HAP-1 (cell line): ENCODE data around the gene SLC41A3.
"Not testable (repeated sequence)": the region's sequence is repeated elsewhere in the genome, so short reads cannot be mapped to it uniquely, and the experiment has no call there.

Experiments used
- DNase-seq, 2 experiments: peaks; one replicate each; pipeline ENCODE4 v3.0.0-alpha.2; 2016 to 2020; ENCODE audit warnings: low spot score in 2 of 2
- H3K27me3 ChIP-seq: fragments of 250-450 bp; sonication (Bioruptor Pico); 2 replicates; pipeline ENCODE4 v1.5.1; 2020; ENCODE audit warnings: low read depth, mild to moderate bottlenecking, moderate library complexity
- H3K36me3 ChIP-seq: fragments of 250-450 bp; sonication (Bioruptor Pico); replicated peaks from 2 replicates; pipeline ENCODE4 v1.5.1; 2020; ENCODE audit warnings: mild to moderate bottlenecking
- H3K4me1 ChIP-seq: fragments of 250-450 bp; sonication (Bioruptor Pico); 2 replicates; pipeline ENCODE4 v1.5.1; 2020; ENCODE audit warnings: mild to moderate bottlenecking
- H3K4me3 ChIP-seq: fragments of 250-450 bp; sonication (Bioruptor Pico); 2 replicates; pipeline ENCODE4 v1.5.1; 2020; ENCODE audit warnings: mild to moderate bottlenecking, moderate library complexity
- H3K9me3 ChIP-seq: fragments of 250-450 bp; sonication (Bioruptor Pico); 2 replicates; pipeline ENCODE4 v1.5.1; 2020; ENCODE audit warnings: mild to moderate bottlenecking, moderate library complexity
- in situ Hi-C: fragments of 300-500 bp; cut with MboI; formaldehyde crosslinking; loops from 3 replicates; pipeline ENCODE4 v1.14.3; 2020; ENCODE audit warnings: low sequenced_read_pairs, inconsistent platforms, mixed read lengths

Gene SLC41A3

GRCh38 chr3:125968701-125969592, 115.0 kb downstream of the SLC41A3 start, which contains the start of gene ROPN1B:
Gene ROPN1B, plus strand, starts transcription at chr3:125969178. Its CDS starts 2,877 bp downstream, at chr3:125972055.
- in situ Hi-C loops, H3K9me3 ChIP-seq, H3K4me3 ChIP-seq, H3K36me3 ChIP-seq, H3K4me1 ChIP-seq, DNase-seq: not testable (repeated sequence)
- H3K27me3 ChIP-seq = peaks cover 23% of the 10 kb centered on the region

GRCh38 chr3:125968121-125968520, 115.8 kb downstream of the SLC41A3 start:
- DNase-seq, H3K36me3 ChIP-seq, H3K4me1 ChIP-seq, H3K9me3 ChIP-seq, H3K4me3 ChIP-seq, in situ Hi-C loops: not testable (repeated sequence)
- peaks cover 23% of the 10 kb centered on the region for H3K27me3 ChIP-seq

GRCh38 chr3:125967156-125967555, 116.8 kb downstream of the SLC41A3 start:
- no peak for DNase-seq
- in situ Hi-C loops = no loop called here
- Histone ChIP-seq H3K36me3 (no peaks in the 10 kb centered on the region), H3K9me3 (no peaks in the 10 kb centered on the region), H3K4me3 (no peak overlapping the region), H3K4me1 (no peaks in the 10 kb centered on the region; the same call in 1 of the 2 replicates), H3K27me3 (peaks cover 23% of the 10 kb centered on the region)

- Histone ChIP-seq H3K36me3 (no peaks in the 10 kb centered on the region), H3K4me1 (no peaks in the 10 kb centered on the region), H3K27me3 (peaks cover 11% of the 10 kb centered on the region), H3K9me3 (no peaks in the 10 kb centered on the region), H3K4me3 (no peak overlapping the region)
- in situ Hi-C loops = no loop called here
- no peak for DNase-seq
These were observed 118.4 kb downstream of the SLC41A3 start for GRCh38 chr3:125965505-125965904.

- in situ Hi-C loops, H3K36me3 ChIP-seq, H3K4me3 ChIP-seq, H3K27me3 ChIP-seq, DNase-seq, H3K4me1 ChIP-seq, H3K9me3 ChIP-seq: not testable (repeated sequence)
These were observed 120.1 kb downstream of the SLC41A3 start for GRCh38 chr3:125963834-125964233.

GRCh38 chr3:125961289-125961589, 122.7 kb downstream of the SLC41A3 start:
- Histone ChIP-seq H3K27me3 (no peaks in the 10 kb centered on the region), H3K9me3 (no peaks in the 10 kb centered on the region), H3K36me3 (no peaks in the 10 kb centered on the region), H3K4me3 (no peak overlapping the region), H3K4me1 (no peaks in the 10 kb centered on the region)
- DNase-seq = no peak
- in situ Hi-C loops = no loop called here

- no peaks in the 10 kb centered on the region for H3K27me3 ChIP-seq
- in situ Hi-C loops = no loop called here
- no peak for DNase-seq
- no peaks in the 10 kb centered on the region for H3K9me3 ChIP-seq
- no peaks in the 10 kb centered on the region for H3K4me1 ChIP-seq
- no peak overlapping the region for H3K4me3 ChIP-seq
- no peaks in the 10 kb centered on the region for H3K36me3 ChIP-seq
These were observed 123.3 kb downstream of the SLC41A3 start for GRCh38 chr3:125960456-125961288.

GRCh38 chr3:125960066-125960424, 123.9 kb downstream of the SLC41A3 start:
- H3K36me3 ChIP-seq = no peaks in the 10 kb centered on the region
- H3K4me1 ChIP-seq = no peaks in the 10 kb centered on the region
- DNase-seq = no peak
- in situ Hi-C loops = no loop called here
- no peaks in the 10 kb centered on the region for H3K27me3 ChIP-seq
- H3K9me3 ChIP-seq = no peaks in the 10 kb centered on the region
- no peak overlapping the region for H3K4me3 ChIP-seq

GRCh38 chr3:125959317-125960065, 124.4 kb downstream of the SLC41A3 start:
- no peaks in the 10 kb centered on the region for H3K27me3 ChIP-seq
- DNase-seq = no peak
- H3K36me3 ChIP-seq = no peaks in the 10 kb centered on the region
- in situ Hi-C loops = no loop called here
- no peak overlapping the region for H3K4me3 ChIP-seq
- H3K9me3 ChIP-seq = no peaks in the 10 kb centered on the region
- H3K4me1 ChIP-seq = no peaks in the 10 kb centered on the region

- no peaks in the 10 kb centered on the region for H3K36me3 ChIP-seq
- H3K9me3 ChIP-seq = no peaks in the 10 kb centered on the region
- no peak for DNase-seq
- H3K4me1 ChIP-seq = no peaks in the 10 kb centered on the region
- in situ Hi-C loops = no loop called here
- no peak overlapping the region for H3K4me3 ChIP-seq
- no peaks in the 10 kb centered on the region for H3K27me3 ChIP-seq
These were observed 125.2 kb downstream of the SLC41A3 start for GRCh38 chr3:125958511-125959316.

GRCh38 chr3:125957674-125958510, 126.0 kb downstream of the SLC41A3 start:
- no peak for DNase-seq
- no peak overlapping the region for H3K4me3 ChIP-seq
- in situ Hi-C loops = no loop called here

GRCh38 chr3:125957020-125957419, 126.9 kb downstream of the SLC41A3 start:
- not testable (repeated sequence) for DNase-seq

More at GRCh38 chr3:125957674-125958510, 126.0 kb downstream of the SLC41A3 start:
- H3K4me1 ChIP-seq = no peaks in the 10 kb centered on the region
- H3K27me3 ChIP-seq = no peaks in the 10 kb centered on the region
- H3K36me3 ChIP-seq = no peaks in the 10 kb centered on the region
- no peaks in the 10 kb centered on the region for H3K9me3 ChIP-seq

More at GRCh38 chr3:125957020-125957419, 126.9 kb downstream of the SLC41A3 start:
- H3K4me3 ChIP-seq, in situ Hi-C loops, H3K9me3 ChIP-seq, H3K36me3 ChIP-seq, H3K4me1 ChIP-seq, H3K27me3 ChIP-seq: not testable (repeated sequence)
